ENCODE measurements around the gene POLR2L. TPM values are rescaled to one million over a fixed set of nuclear protein-coding genes. Genes with fewer than 3 reads are reported as not detected.

Gene POLR2L
- total and polyA plus RNA-seq, 2 donors (not counting 1 experiment from before 2014, with no cell fraction given) = 44.4 to 80.8 TPM

- Mint-ChIP-seq H3K4me1 (peaks cover 19% of the 10 kb centered on the region), H3K4me3 (no peak overlapping the region), H3K27ac (no peak overlapping the region), H3K9me3 (ENCODE audit: insufficient read depth) (no peaks in the 10 kb centered on the region), H3K27me3 (no peaks in the 10 kb centered on the region)
- H2AFZ ChIP-seq (ENCODE audit: insufficient read depth, low read depth, low read length, poor library complexity, severe bottlenecking) = no peak overlapping the region
- no peak overlapping the region for H3K27ac ChIP-seq (ENCODE audit: low read length in 2 of 2)
- no peaks in the 10 kb centered on the region for H3K9me3 ChIP-seq (ENCODE audit: control extremely low read depth in 1 of 3, control insufficient read depth in 2 of 3, insufficient read depth in 1 of 3, low read length in 2 of 3)
- no peak overlapping the region for H3K4me2 ChIP-seq (replicated peaks; ENCODE audit: low read depth, low read length, poor library complexity, severe bottlenecking)
- ATAC-seq (ENCODE audit: low read depth) (no peak), DNase-seq (no peak)
- TF ChIP-seq EZH2 (IDR thresholded peaks at IDR 0.05; ENCODE audit: borderline replicate concordance, insufficient read depth, low read depth, low read length, poor library complexity, severe bottlenecking) = no peak
- no peak for TF ChIP-seq CTCF (IDR thresholded peaks at IDR 0.05)
- H3K4me1 ChIP-seq (ENCODE audit: control insufficient read depth in 2 of 2, insufficient read depth in 2 of 2, low read length in 2 of 2) = peaks cover 19 to 34% of the 10 kb centered on the region in 2 donors
- peaks cover 0 to 19% of the 10 kb centered on the region in 2 experiments for H3K36me3 ChIP-seq (replicated peaks in 1 of 2; ENCODE audit: control extremely low read depth in 1 of 2, control insufficient read depth in 1 of 2, extremely low read depth in 1 of 2, insufficient read depth in 2 of 2, low read length in 1 of 2)
- intact Hi-C loops (cut with micrococcal nuclease) = no loop called here
- H3K9ac ChIP-seq (ENCODE audit: low read length) = no peak overlapping the region
- 93% methylated on average over 20 of the region's 22 CpGs for WGBS (ENCODE audit: insufficient coverage)
- H3K4me3 ChIP-seq (ENCODE audit: control extremely low read depth in 1 of 5, extremely low read depth in 1 of 5, insufficient read depth in 1 of 5, low read depth in 2 of 5, low read length in 4 of 5) = no peak overlapping the region
- H3K79me2 ChIP-seq (ENCODE audit: control insufficient read depth, insufficient read depth, low read length) = peaks cover 20% of the 10 kb centered on the region
- CTCF ChIA-PET = no interaction called here
- POLR2A ChIA-PET = no interaction called here
- peaks cover 0 to 18% (median 4%) of the 10 kb centered on the region in 4 experiments for H3K27me3 ChIP-seq (replicated peaks in 1 of 4; ENCODE audit: control extremely low read depth in 1 of 4, control insufficient read depth in 3 of 4, insufficient read depth in 4 of 4, low read length in 3 of 4)
- H4K20me1 ChIP-seq (ENCODE audit: control insufficient read depth, insufficient read depth, low read length, poor library complexity, severe bottlenecking) = peaks cover 54% of the 10 kb centered on the region
Measured at GRCh38 chr11:837189-837989, 4.9 kb downstream of the POLR2L start.

GRCh38 chr11:836700-837099 lies 5.6 kb downstream of the POLR2L start:
- peaks cover 25% of the 10 kb centered on the region for H3K4me1 Mint-ChIP-seq
- H3K4me3 ChIP-seq (ENCODE audit: control extremely low read depth in 1 of 5, extremely low read depth in 1 of 5, insufficient read depth in 1 of 5, low read depth in 2 of 5, low read length in 4 of 5) = no peak overlapping the region
- CTCF ChIA-PET = no interaction called here
- intact Hi-C loops (cut with micrococcal nuclease) = no loop called here
- no peak for TF ChIP-seq EZH2 (IDR thresholded peaks at IDR 0.05; ENCODE audit: borderline replicate concordance, insufficient read depth, low read depth, low read length, poor library complexity, severe bottlenecking)
- no peak for TF ChIP-seq CTCF (IDR thresholded peaks at IDR 0.05)
- H3K27me3 ChIP-seq (replicated peaks in 1 of 4; ENCODE audit: control extremely low read depth in 1 of 4, control insufficient read depth in 3 of 4, insufficient read depth in 4 of 4, low read length in 3 of 4) = peaks cover 0 to 22% (median 4%) of the 10 kb centered on the region in 4 experiments
- no peak overlapping the region for H3K27ac Mint-ChIP-seq
- H4K20me1 ChIP-seq (ENCODE audit: control insufficient read depth, insufficient read depth, low read length, poor library complexity, severe bottlenecking) = peaks cover 53% of the 10 kb centered on the region
- POLR2A ChIA-PET = no interaction called here
- no peaks in the 10 kb centered on the region for H3K9me3 ChIP-seq (ENCODE audit: control extremely low read depth in 1 of 3, control insufficient read depth in 2 of 3, insufficient read depth in 1 of 3, low read length in 2 of 3)
- no peaks in the 10 kb centered on the region for H3K9me3 Mint-ChIP-seq (ENCODE audit: insufficient read depth)
- no peak overlapping the region for H3K27ac ChIP-seq (ENCODE audit: low read length in 2 of 2)
- H3K4me2 ChIP-seq (replicated peaks; ENCODE audit: low read depth, low read length, poor library complexity, severe bottlenecking) = no peak overlapping the region
- ATAC-seq (ENCODE audit: low read depth) = no peak
- H3K79me2 ChIP-seq (ENCODE audit: control insufficient read depth, insufficient read depth, low read length) = peaks cover 14% of the 10 kb centered on the region
- no peak overlapping the region for H2AFZ ChIP-seq (ENCODE audit: insufficient read depth, low read depth, low read length, poor library complexity, severe bottlenecking)
- H3K9ac ChIP-seq (ENCODE audit: low read length) = no peak overlapping the region
- DNase-seq = no peak
- peaks cover 25 to 37% of the 10 kb centered on the region in 2 donors for H3K4me1 ChIP-seq (ENCODE audit: control insufficient read depth in 2 of 2, insufficient read depth in 2 of 2, low read length in 2 of 2)
- WGBS (ENCODE audit: insufficient coverage) = 93% methylated on average over 8 of the region's 9 CpGs
- H3K4me3 Mint-ChIP-seq = no peak overlapping the region
- no peaks in the 10 kb centered on the region for H3K27me3 Mint-ChIP-seq
- H3K36me3 ChIP-seq (replicated peaks in 1 of 2; ENCODE audit: control extremely low read depth in 1 of 2, control insufficient read depth in 1 of 2, extremely low read depth in 1 of 2, insufficient read depth in 2 of 2, low read length in 1 of 2) = peaks cover 0 to 19% of the 10 kb centered on the region in 2 experiments
